Endothelial cell of umbilical vein (primary cell): Measurements from ENCODE around the gene SPATA45. TPM values are rescaled to one million over a fixed set of nuclear protein-coding genes. Genes with fewer than 3 reads are reported as not detected.

Experiments used
- BruUV-seq: library from RNA; stranded (reverse); fragments of 400-500 nt; replicated peaks from 2 replicates; lab custom pipeline; 2021; lab: Mats Ljungman, UMichigan
- CTCF ChIA-PET: fragments of 300-600, 350-600 bp; sonication (Branson Sonifier 250); formaldehyde crosslinking; loops from one replicate; lab custom pipeline; 2021; ENCODE audit warnings: antibody characterized with exemption, inconsistent platforms; lab: Charles Lee
- POLR2A ChIA-PET: fragments of 300-600, 350-600 bp; sonication (Branson Sonifier 250); formaldehyde crosslinking; loops from one replicate; lab custom pipeline; 2021; ENCODE audit warnings: antibody characterized with exemption, inconsistent platforms; lab: Charles Lee
- DNase-seq: peaks from one replicate; pipeline ENCODE4 v3.0.0-alpha.2; 2011; ENCODE audit warnings: low read depth, low spot score
- FAIRE-seq: peaks from 2 replicates; lab custom pipeline; 2011; peaks lifted over from hg19 to GRCh38; lab: Jason Lieb, UNC
- H2AFZ ChIP-seq: 2 replicates; pipeline ENCODE4 v1.6.0; 2012; ENCODE audit warnings: low read depth, low read length, control low read depth, inconsistent platforms
- H3K27ac ChIP-seq: 2 replicates; pipeline ENCODE4 v1.5.1; 2011; ENCODE audit warnings: low read depth, mild to moderate bottlenecking, control low read depth, low read length, moderate library complexity; ENCODE audit not compliant: insufficient read depth
- H3K27me3 ChIP-seq, 2 experiments: 2 replicates each; pipeline versions ENCODE4 v1.6.0 to v1.6.1; 2011; ENCODE audit warnings: low read length in 2 of 2, mixed read lengths in 1 of 2; ENCODE audit not compliant: control insufficient read depth in 2 of 2, insufficient read depth in 2 of 2
- H3K36me3 ChIP-seq, 2 experiments: 2 replicates in 1 of 2; 3 replicates in 1 of 2; pipeline ENCODE4 v1.5.1; 2011; ENCODE audit warnings: low read length in 2 of 2, mild to moderate bottlenecking in 1 of 2, moderate library complexity in 1 of 2; ENCODE audit not compliant: control insufficient read depth in 2 of 2, insufficient read depth in 2 of 2; ENCODE audit errors: extremely low read depth in 1 of 2
- H3K4me1 ChIP-seq: 3 replicates; pipeline ENCODE4 v1.5.1; 2011; ENCODE audit warnings: mild to moderate bottlenecking, low read length; ENCODE audit not compliant: control insufficient read depth, insufficient read depth; ENCODE audit errors: extremely low read depth
- H3K4me2 ChIP-seq: 2 replicates; pipeline ENCODE4 v1.6.1; 2011; ENCODE audit warnings: low read length, control low read depth, mixed read lengths; ENCODE audit not compliant: insufficient read depth
- H3K4me3 ChIP-seq, 3 experiments: fragments of 200-600 bp in 1 of 3; sonication (generic), shearing (Covaris generic) in 1 of 3; replicated peaks in 1 of 3; 2 replicates each; pipeline ENCODE4 v1.5.1; 2011 to 2016; ENCODE audit warnings: control low read depth in 3 of 3, low read length in 3 of 3, mild to moderate bottlenecking in 2 of 3, inconsistent platforms in 1 of 3, low read depth in 1 of 3, moderate library complexity in 1 of 3; ENCODE audit not compliant: insufficient read depth in 1 of 3
- H3K79me2 ChIP-seq: 2 replicates; pipeline ENCODE4 v1.6.0; 2012; ENCODE audit warnings: low read length, inconsistent platforms; ENCODE audit not compliant: control insufficient read depth, insufficient read depth
- H3K9ac ChIP-seq: replicated peaks from 2 replicates; pipeline ENCODE3; 2011; ENCODE audit warnings: low read length, control low read depth; ENCODE audit not compliant: insufficient read depth; ENCODE audit errors: extremely low read depth
- H3K9me1 ChIP-seq: replicated peaks from 3 replicates; pipeline ENCODE4 v1.6.0; 2011; ENCODE audit warnings: mild to moderate bottlenecking, low read length; ENCODE audit not compliant: control insufficient read depth, insufficient read depth; ENCODE audit errors: extremely low read depth
- H3K9me3 ChIP-seq: replicated peaks from 2 replicates; pipeline ENCODE4 v1.5.1; 2012; ENCODE audit warnings: low read length, inconsistent platforms; ENCODE audit not compliant: control insufficient read depth, insufficient read depth
- H4K20me1 ChIP-seq: replicated peaks from 2 replicates; pipeline ENCODE3; 2011; ENCODE audit warnings: mild to moderate bottlenecking, low read length; ENCODE audit not compliant: control insufficient read depth, insufficient read depth; ENCODE audit errors: extremely low read depth
- EZH2 ChIP-seq: IDR thresholded peaks from 2 replicates; pipeline ENCODE4 v1.6.1; 2012; ENCODE audit warnings: borderline replicate concordance, low read depth, mild to moderate bottlenecking, moderate library complexity, low read length, inconsistent platforms; ENCODE audit not compliant: severe bottlenecking
- FOS ChIP-seq: IDR thresholded peaks from 2 replicates; pipeline ENCODE4 v1.6.1; 2011; ENCODE audit warnings: mild to moderate bottlenecking, low read length, moderate library complexity, borderline replicate concordance; ENCODE audit not compliant: insufficient read depth
- GATA2 ChIP-seq: IDR thresholded peaks from 2 replicates; pipeline ENCODE4 v1.7.0; 2011; ENCODE audit warnings: low read depth, mild to moderate bottlenecking, moderate library complexity, mixed read lengths, low read length; ENCODE audit not compliant: insufficient read length, insufficient read depth
- JUN ChIP-seq: IDR thresholded peaks from 2 replicates; pipeline ENCODE4 v1.6.1; 2011; ENCODE audit warnings: borderline replicate concordance, low read depth; ENCODE audit not compliant: insufficient read length, insufficient read depth
- MYC ChIP-seq: IDR thresholded peaks from one replicate; pipeline ENCODE4 v1.6.1; 2011; ENCODE audit warnings: mild to moderate bottlenecking, low read depth, low read length
- POLR2A ChIP-seq: IDR thresholded peaks from 2 replicates; pipeline ENCODE4 v1.6.1; 2012; ENCODE audit warnings: low read depth, mild to moderate bottlenecking, control low read depth, low read length
- POLR2AphosphoS5 ChIP-seq: IDR thresholded peaks from 2 replicates; pipeline ENCODE4 v1.6.1; 2012; ENCODE audit warnings: low read depth, mild to moderate bottlenecking, control low read depth, low read length, moderate library complexity; ENCODE audit not compliant: insufficient read depth
- dilution Hi-C: fragments of 300-500 bp; cut with MboI; formaldehyde crosslinking; loops from one replicate; pipeline ENCODE4 v1.15.0; 2019; ENCODE audit warnings: low sequenced_read_pairs; ENCODE audit not compliant: extremely low pct_ligation_motif_present
- intact Hi-C: fragments of 100-400 bp; cut with micrococcal nuclease; formaldehyde crosslinking; loops from one replicate; pipeline ENCODE4 v1.10.0; 2022
- polyA plus RNA-seq, 4 experiments: library from polyadenylated mRNA; depleted of rRNA in 3 of 4; stranded (reverse) in 3 of 4; unstranded in 1 of 4; fragments of >200 nt; gene quantifications; 2 replicates each; pipeline versions ENCODE4 v1.2.1 to v1.2.3, GENCODE V29; 2011 to 2012; ENCODE audit warnings: missing spikeins in 1 of 4
- total RNA-seq: library from RNA; stranded (reverse); gene quantifications from 2 replicates; pipeline ENCODE4 v1.2.3, GENCODE V29; 2021
- TF ChIP-seq, protein P1 (sequence below), 2 donors: IDR thresholded peaks; 1 replicate in 1 of 2; 2 replicates in 1 of 2; pipeline ENCODE4 v1.5.1; 2011; ENCODE audit warnings: low read length in 2 of 2, mild to moderate bottlenecking in 2 of 2, moderate library complexity in 2 of 2, control low read depth in 1 of 2, inconsistent platforms in 1 of 2, low read depth in 1 of 2; ENCODE audit not compliant: insufficient read depth in 1 of 2; ENCODE audit errors: extremely low read depth in 1 of 2
- TF ChIP-seq, protein P2 (sequence below): IDR thresholded peaks from 2 replicates; pipeline ENCODE4 v1.6.1; 2011; ENCODE audit not compliant: insufficient read depth, insufficient read length

The SPATA45 gene
- total and polyA plus RNA-seq, 2 donors (not counting 3 experiments of a cell fraction or from before 2014, with no cell fraction given), result not detected

DNA sequence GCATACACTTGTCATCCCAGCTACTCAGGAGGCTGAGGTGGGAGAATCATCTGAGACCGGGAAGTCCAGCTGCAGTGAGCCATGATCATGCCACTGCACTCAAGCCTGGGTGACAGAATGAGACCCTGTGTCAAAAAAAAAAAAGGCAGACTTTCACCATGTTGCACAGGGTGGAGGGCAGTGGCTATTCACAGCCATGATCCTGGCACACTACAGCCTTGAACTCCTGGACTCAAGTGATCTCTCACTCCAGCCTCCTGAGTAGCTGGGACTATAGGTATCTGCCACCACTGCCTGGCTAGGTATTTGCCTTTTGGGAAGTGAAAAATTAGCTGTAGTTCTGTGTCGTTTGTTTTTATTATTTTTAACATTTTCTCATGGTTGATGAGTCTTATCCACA lies 19.1 kb downstream of the SPATA45 start:
- intact Hi-C loops, result no loop called here
- H3K9me3 ChIP-seq, result peaks cover 3% of the 10 kb centered on the region
- H3K4me3 ChIP-seq, result no peak overlapping the region
- no TSS peak for BruUV-seq
- H3K4me1 ChIP-seq, result no peaks in the 10 kb centered on the region
- H3K9ac ChIP-seq, result no peak overlapping the region
- no peak overlapping the region for H3K27ac ChIP-seq
- ChIA-PET CTCF (interaction anchor here (2.0 kb wide), 1 partner anchor 13 kb away, joined by 6 read pairs; no protein-coding TSS in a partner anchor), POLR2A (no interaction called here)
- H3K27me3 ChIP-seq, result no peaks in the 10 kb centered on the region
- H3K4me2 ChIP-seq, result no peak overlapping the region
- no peaks in the 10 kb centered on the region for H3K79me2 ChIP-seq
- FAIRE-seq (no peak), DNase-seq (no peak)
- H4K20me1 ChIP-seq, result no peaks in the 10 kb centered on the region
- dilution Hi-C loops, result no loop called here
- no peak overlapping the region for H2AFZ ChIP-seq
- H3K36me3 ChIP-seq, result no peaks in the 10 kb centered on the region
- H3K9me1 ChIP-seq, result no peaks in the 10 kb centered on the region
- no peak for TF ChIP-seq FOS
- TF ChIP-seq, protein P1, sequence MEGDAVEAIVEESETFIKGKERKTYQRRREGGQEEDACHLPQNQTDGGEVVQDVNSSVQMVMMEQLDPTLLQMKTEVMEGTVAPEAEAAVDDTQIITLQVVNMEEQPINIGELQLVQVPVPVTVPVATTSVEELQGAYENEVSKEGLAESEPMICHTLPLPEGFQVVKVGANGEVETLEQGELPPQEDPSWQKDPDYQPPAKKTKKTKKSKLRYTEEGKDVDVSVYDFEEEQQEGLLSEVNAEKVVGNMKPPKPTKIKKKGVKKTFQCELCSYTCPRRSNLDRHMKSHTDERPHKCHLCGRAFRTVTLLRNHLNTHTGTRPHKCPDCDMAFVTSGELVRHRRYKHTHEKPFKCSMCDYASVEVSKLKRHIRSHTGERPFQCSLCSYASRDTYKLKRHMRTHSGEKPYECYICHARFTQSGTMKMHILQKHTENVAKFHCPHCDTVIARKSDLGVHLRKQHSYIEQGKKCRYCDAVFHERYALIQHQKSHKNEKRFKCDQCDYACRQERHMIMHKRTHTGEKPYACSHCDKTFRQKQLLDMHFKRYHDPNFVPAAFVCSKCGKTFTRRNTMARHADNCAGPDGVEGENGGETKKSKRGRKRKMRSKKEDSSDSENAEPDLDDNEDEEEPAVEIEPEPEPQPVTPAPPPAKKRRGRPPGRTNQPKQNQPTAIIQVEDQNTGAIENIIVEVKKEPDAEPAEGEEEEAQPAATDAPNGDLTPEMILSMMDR (IDR thresholded peaks at IDR 0.05; ENCODE audit: extremely low read depth in 1 of 2, insufficient read depth in 1 of 2, low read depth in 1 of 2, low read length in 2 of 2), result no peak
- no peak for TF ChIP-seq MYC
- TF ChIP-seq POLR2A, result no peak
- TF ChIP-seq, protein P2, sequence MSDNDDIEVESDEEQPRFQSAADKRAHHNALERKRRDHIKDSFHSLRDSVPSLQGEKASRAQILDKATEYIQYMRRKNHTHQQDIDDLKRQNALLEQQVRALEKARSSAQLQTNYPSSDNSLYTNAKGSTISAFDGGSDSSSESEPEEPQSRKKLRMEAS, result no peak
- TF ChIP-seq POLR2AphosphoS5, result no peak
- no peak for TF ChIP-seq JUN
- no peak for TF ChIP-seq EZH2
- TF ChIP-seq GATA2, result no peak
